HepG2 (cell line): ENCODE results near the gene KRTAP10-6. TPM values are rescaled to one million over a fixed set of nuclear protein-coding genes. Genes with fewer than 3 reads are reported as not detected.

Experiments used
- ATRX ChIP-seq: sonication (generic); formaldehyde crosslinking; IDR thresholded peaks from 2 replicates; pipeline ENCODE4 v1.4.0; 2020; ENCODE audit warnings: missing genetic modification reagents, borderline replicate concordance
- BHLHE40 ChIP-seq: IDR thresholded peaks from 2 replicates; pipeline ENCODE4 v1.6.1; 2011; ENCODE audit warnings: low read length, improper control_type of control experiment
- CREB1 ChIP-seq, 2 experiments: fragments of 450-650 bp in 1 of 2; IDR thresholded peaks; 2 replicates each; pipeline ENCODE4 v1.6.1; 2016 to 2017; ENCODE audit warnings: control low read depth in 1 of 2, mild to moderate bottlenecking in 1 of 2, missing compliant biosample characterization in 1 of 2, missing genetic modification characterization in 1 of 2
- KDM2A ChIP-seq: sonication (generic); formaldehyde crosslinking; IDR thresholded peaks from 2 replicates; pipeline ENCODE4 v1.4.0; 2020; ENCODE audit warnings: low read depth, missing genetic modification reagents, borderline replicate concordance
- NR2F2 ChIP-seq: IDR thresholded peaks from 2 replicates; pipeline ENCODE4 v1.6.1; 2012; ENCODE audit warnings: low read depth, inconsistent platforms, borderline replicate concordance
- SAP130 ChIP-seq: IDR thresholded peaks from 2 replicates; pipeline ENCODE4 v1.6.1; 2016; ENCODE audit warnings: low read depth
- TSC22D2 ChIP-seq: sonication (generic); formaldehyde crosslinking; IDR thresholded peaks from 2 replicates; pipeline ENCODE4 v1.5.1; 2020; ENCODE audit warnings: missing genetic modification reagents, mild to moderate bottlenecking, borderline replicate concordance
- YEATS2 ChIP-seq: sonication (generic); formaldehyde crosslinking; IDR thresholded peaks from 2 replicates; pipeline ENCODE4 v1.4.0; 2020; ENCODE audit warnings: missing genetic modification reagents, borderline replicate concordance
- ZFX ChIP-seq: sonication (generic); formaldehyde crosslinking; IDR thresholded peaks from 2 replicates; pipeline ENCODE4 v1.4.0; 2020; ENCODE audit warnings: mild to moderate bottlenecking, low read depth, missing genetic modification reagents, moderate library complexity
- polyA plus RNA-seq, 8 experiments: library from polyadenylated mRNA; depleted of rRNA in 3 of 8; stranded (reverse) in 7 of 8; unstranded in 1 of 8; fragments of >200 nt; fragmentation: Illumina TruSeq in 4 of 8; extraction: Trizol in 4 of 8; gene quantifications; 2 replicates each; pipeline versions ENCODE4 v1.2.1 to v1.2.3, GENCODE V29; 2011 to 2016; ENCODE audit warnings: low read depth in 4 of 8, missing spikeins in 1 of 8, mixed read lengths in 1 of 8; ENCODE audit not compliant: insufficient read depth in 1 of 8
- total RNA-seq, 5 experiments: library from RNA; depleted of rRNA; stranded (reverse); fragments of >200 nt; fragmentation: Illumina TruSeq; extraction: Trizol; gene quantifications; 2 replicates each; pipeline ENCODE4 v1.2.3, GENCODE V29; 2016; ENCODE audit warnings: low read depth in 1 of 5
- TF ChIP-seq, protein P1 (sequence below): sonication (generic); formaldehyde crosslinking; IDR thresholded peaks from 2 replicates; pipeline ENCODE4 v1.9.0; 2021; ENCODE audit warnings: mild to moderate bottlenecking, missing genetic modification reagents
- TF ChIP-seq, protein P2 (sequence below): fragments of 450-650 bp; IDR thresholded peaks from 2 replicates; pipeline ENCODE4 v1.6.1; 2016

Gene KRTAP10-6
- total and polyA plus RNA-seq, 2 of the 13 experiments (the other 11 are each of a cell fraction or from before 2014, with no cell fraction given): not detected

DNA sequence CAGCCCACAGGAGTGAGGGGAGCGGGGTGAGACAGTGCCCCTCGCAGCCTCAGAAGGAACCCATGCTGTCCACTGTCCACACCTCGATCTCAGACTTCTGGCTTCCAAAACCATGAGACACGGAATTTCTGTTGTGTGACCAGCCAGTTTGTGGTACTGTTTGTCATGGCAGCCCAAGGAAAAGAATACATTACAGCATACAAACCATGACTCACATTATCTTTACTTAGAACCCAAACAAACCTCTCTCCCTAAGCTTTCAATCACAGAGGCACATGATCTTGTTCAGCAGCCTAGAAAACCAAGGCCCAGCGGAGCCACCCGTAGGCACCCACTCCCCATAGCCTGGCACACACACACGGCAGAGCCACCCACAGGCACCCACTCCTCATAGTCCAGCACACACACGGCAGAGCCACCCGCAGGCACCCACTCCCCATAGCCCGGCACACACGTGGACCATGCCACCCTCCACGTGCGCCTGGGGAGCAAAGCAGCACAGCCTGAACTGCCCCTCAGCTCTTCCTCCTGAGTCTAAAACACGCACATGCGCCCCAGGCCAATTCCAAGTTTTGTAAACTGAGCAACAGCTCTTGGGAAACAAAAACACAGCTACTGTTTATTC is 19.2 kb downstream of the KRTAP10-6 start (continued):
- TF ChIP-seq, protein P1, sequence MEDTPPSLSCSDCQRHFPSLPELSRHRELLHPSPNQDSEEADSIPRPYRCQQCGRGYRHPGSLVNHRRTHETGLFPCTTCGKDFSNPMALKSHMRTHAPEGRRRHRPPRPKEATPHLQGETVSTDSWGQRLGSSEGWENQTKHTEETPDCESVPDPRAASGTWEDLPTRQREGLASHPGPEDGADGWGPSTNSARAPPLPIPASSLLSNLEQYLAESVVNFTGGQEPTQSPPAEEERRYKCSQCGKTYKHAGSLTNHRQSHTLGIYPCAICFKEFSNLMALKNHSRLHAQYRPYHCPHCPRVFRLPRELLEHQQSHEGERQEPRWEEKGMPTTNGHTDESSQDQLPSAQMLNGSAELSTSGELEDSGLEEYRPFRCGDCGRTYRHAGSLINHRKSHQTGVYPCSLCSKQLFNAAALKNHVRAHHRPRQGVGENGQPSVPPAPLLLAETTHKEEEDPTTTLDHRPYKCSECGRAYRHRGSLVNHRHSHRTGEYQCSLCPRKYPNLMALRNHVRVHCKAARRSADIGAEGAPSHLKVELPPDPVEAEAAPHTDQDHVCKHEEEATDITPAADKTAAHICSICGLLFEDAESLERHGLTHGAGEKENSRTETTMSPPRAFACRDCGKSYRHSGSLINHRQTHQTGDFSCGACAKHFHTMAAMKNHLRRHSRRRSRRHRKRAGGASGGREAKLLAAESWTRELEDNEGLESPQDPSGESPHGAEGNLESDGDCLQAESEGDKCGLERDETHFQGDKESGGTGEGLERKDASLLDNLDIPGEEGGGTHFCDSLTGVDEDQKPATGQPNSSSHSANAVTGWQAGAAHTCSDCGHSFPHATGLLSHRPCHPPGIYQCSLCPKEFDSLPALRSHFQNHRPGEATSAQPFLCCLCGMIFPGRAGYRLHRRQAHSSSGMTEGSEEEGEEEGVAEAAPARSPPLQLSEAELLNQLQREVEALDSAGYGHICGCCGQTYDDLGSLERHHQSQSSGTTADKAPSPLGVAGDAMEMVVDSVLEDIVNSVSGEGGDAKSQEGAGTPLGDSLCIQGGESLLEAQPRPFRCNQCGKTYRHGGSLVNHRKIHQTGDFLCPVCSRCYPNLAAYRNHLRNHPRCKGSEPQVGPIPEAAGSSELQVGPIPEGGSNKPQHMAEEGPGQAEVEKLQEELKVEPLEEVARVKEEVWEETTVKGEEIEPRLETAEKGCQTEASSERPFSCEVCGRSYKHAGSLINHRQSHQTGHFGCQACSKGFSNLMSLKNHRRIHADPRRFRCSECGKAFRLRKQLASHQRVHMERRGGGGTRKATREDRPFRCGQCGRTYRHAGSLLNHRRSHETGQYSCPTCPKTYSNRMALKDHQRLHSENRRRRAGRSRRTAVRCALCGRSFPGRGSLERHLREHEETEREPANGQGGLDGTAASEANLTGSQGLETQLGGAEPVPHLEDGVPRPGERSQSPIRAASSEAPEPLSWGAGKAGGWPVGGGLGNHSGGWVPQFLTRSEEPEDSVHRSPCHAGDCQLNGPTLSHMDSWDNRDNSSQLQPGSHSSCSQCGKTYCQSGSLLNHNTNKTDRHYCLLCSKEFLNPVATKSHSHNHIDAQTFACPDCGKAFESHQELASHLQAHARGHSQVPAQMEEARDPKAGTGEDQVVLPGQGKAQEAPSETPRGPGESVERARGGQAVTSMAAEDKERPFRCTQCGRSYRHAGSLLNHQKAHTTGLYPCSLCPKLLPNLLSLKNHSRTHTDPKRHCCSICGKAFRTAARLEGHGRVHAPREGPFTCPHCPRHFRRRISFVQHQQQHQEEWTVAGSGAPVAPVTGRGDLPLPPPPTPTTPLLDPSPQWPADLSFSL (CRISPR knock-in tag): peak; percentile 79; the same call in 1 of the 2 replicates
- 0 out of 2 replicates have a peak, but pooled peaks have one; percentile 9 for TF ChIP-seq SAP130 (CRISPR knock-in tag)
- TF ChIP-seq, protein P2, sequence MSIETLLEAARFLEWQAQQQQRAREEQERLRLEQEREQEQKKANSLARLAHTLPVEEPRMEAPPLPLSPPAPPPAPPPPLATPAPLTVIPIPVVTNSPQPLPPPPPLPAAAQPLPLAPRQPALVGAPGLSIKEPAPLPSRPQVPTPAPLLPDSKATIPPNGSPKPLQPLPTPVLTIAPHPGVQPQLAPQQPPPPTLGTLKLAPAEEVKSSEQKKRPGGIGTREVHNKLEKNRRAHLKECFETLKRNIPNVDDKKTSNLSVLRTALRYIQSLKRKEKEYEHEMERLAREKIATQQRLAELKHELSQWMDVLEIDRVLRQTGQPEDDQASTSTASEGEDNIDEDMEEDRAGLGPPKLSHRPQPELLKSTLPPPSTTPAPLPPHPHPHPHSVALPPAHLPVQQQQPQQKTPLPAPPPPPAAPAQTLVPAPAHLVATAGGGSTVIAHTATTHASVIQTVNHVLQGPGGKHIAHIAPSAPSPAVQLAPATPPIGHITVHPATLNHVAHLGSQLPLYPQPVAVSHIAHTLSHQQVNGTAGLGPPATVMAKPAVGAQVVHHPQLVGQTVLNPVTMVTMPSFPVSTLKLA: peak; percentile 99
- no peak for TF ChIP-seq TSC22D2 (CRISPR knock-in tag)
- no peak for TF ChIP-seq BHLHE40
- TF ChIP-seq ATRX (CRISPR knock-in tag): no peak
- TF ChIP-seq KDM2A: 0 out of 2 replicates have a peak, but pooled peaks have one; percentile 21
- no peak for TF ChIP-seq YEATS2 (CRISPR knock-in tag)
- TF ChIP-seq NR2F2: no peak
- TF ChIP-seq ZFX (CRISPR knock-in tag): peak; percentile 15; the same call in 1 of the 2 replicates
- peak; percentile 38; the same call in 1 of the 2 replicates for TF ChIP-seq CREB1 (IDR thresholded peaks at IDR 0.05)
- no peak for TF ChIP-seq CREB1 (CRISPR knock-in tag; IDR thresholded peaks at IDR 0.05)
